A549 (cell line): Measurements from ENCODE around the gene SSBP2. TPM values are rescaled to one million over a fixed set of nuclear protein-coding genes. Genes with fewer than 3 reads are reported as not detected.

Experiments used
- ATAC-seq, 2 experiments: fragments of 200-7000 bp in 1 of 2; fragments of >200 bp in 1 of 2; cut with Nextera tagmentation in 1 of 2; cut with Tn5 transposase in 1 of 2; 3 replicates each; pipeline versions ENCODE4 v1.8.0 to v1.9.1; 2018 to 2020; ENCODE audit warnings: mild to moderate bottlenecking in 1 of 2, moderate library complexity in 1 of 2
- CTCF ChIA-PET: fragments of 300-600 bp; sonication (Branson Sonifier 250); formaldehyde crosslinking; extraction: SDS; loops from one replicate; lab custom pipeline; 2021; ENCODE audit warnings: antibody characterized with exemption, inconsistent platforms; lab: Yijun Ruan, JAX
- POLR2A ChIA-PET: fragments of 350-600 bp; formaldehyde crosslinking; extraction: SDS; loops from one replicate; lab custom pipeline; 2021; ENCODE audit warnings: antibody characterized with exemption, inconsistent platforms; lab: Yijun Ruan, JAX
- DNase-seq, 2 experiments: peaks; one replicate each; pipeline versions ENCODE4 v3.0.0 to v3.0.0-alpha.2; 2011 to 2016; ENCODE audit warnings: low read depth in 1 of 2, low spot score in 1 of 2
- FAIRE-seq: peaks from 2 replicates; lab custom pipeline; 2011; peaks lifted over from hg19 to GRCh38; lab: Jason Lieb, UNC
- H3K27ac ChIP-seq, 2 experiments: fragments of >200 bp; sonication (Bioruptor Twin); formaldehyde crosslinking; 3 replicates each; pipeline ENCODE4 v1.5.1; 2016 to 2017
- H3K4me1 ChIP-seq: fragments of >200 bp; sonication (Bioruptor Twin); formaldehyde crosslinking; 3 replicates; pipeline ENCODE4 v1.6.1; 2016
- H3K4me2 ChIP-seq: fragments of >200 bp; sonication (Bioruptor Twin); formaldehyde crosslinking; 3 replicates; pipeline ENCODE4 v1.6.1; 2016
- H3K4me3 ChIP-seq: fragments of >200 bp; sonication (Bioruptor Twin); formaldehyde crosslinking; 3 replicates; pipeline ENCODE4 v1.5.1; 2016
- H3K9me3 ChIP-seq: fragments of >200 bp; sonication (Bioruptor Twin); formaldehyde crosslinking; 3 replicates; pipeline ENCODE4 v1.6.1; 2016
- ATOH8 ChIP-seq: fragments of 250-450 bp; sonication (Bioruptor Pico); IDR thresholded peaks from 2 replicates; pipeline ENCODE4 v1.5.0; 2020; ENCODE audit warnings: low read depth, mild to moderate bottlenecking, moderate library complexity
- CEBPB ChIP-seq, 2 experiments: fragments of >200 bp in 1 of 2; sonication (Bioruptor Twin) in 1 of 2; formaldehyde crosslinking in 1 of 2; IDR thresholded peaks; 2 replicates each; pipeline ENCODE4 v1.6.1; 2012 to 2016
- CHD2 ChIP-seq: fragments of 150-350 bp; IDR thresholded peaks from 2 replicates; pipeline ENCODE4 v1.6.1; 2014; ENCODE audit warnings: low read length; ENCODE audit not compliant: partially characterized antibody
- CHD4 ChIP-seq: fragments of 200-600 bp; sonication (generic); IDR thresholded peaks from 2 replicates; pipeline ENCODE4 v1.6.1; 2016; ENCODE audit warnings: antibody characterized with exemption, mild to moderate bottlenecking, borderline replicate concordance
- E2F6 ChIP-seq: IDR thresholded peaks from 2 replicates; pipeline ENCODE4 v1.6.1; 2012; ENCODE audit warnings: low read depth, borderline replicate concordance
- EHF ChIP-seq: fragments of 250-450 bp; sonication (Bioruptor Pico); IDR thresholded peaks from 2 replicates; pipeline ENCODE4 v1.5.0; 2020; ENCODE audit warnings: mild to moderate bottlenecking
- EHMT2 ChIP-seq: fragments of 200-600 bp; sonication (generic); IDR thresholded peaks from 2 replicates; pipeline ENCODE4 v1.6.1; 2016; ENCODE audit warnings: antibody characterized with exemption, low read depth, mild to moderate bottlenecking, moderate library complexity
- ESRRA ChIP-seq: fragments of 150-350 bp; IDR thresholded peaks from 2 replicates; pipeline ENCODE4 v1.6.1; 2014; ENCODE audit warnings: mild to moderate bottlenecking, low read length, borderline replicate concordance
- FOSB ChIP-seq: fragments of 250-450 bp; sonication (Bioruptor Pico); IDR thresholded peaks from 2 replicates; pipeline ENCODE4 v1.5.0; 2020; ENCODE audit warnings: mild to moderate bottlenecking, moderate library complexity
- FOSL2 ChIP-seq, 2 experiments: fragments of 450-650 bp in 1 of 2; fragments of >200 bp in 1 of 2; sonication (Bioruptor Twin) in 1 of 2; formaldehyde crosslinking; IDR thresholded peaks; 2 replicates each; pipeline versions ENCODE4 v1.5.0 to v1.6.1; 2016 to 2020; ENCODE audit warnings: mild to moderate bottlenecking in 1 of 2, moderate library complexity in 1 of 2
- GATA3 ChIP-seq: IDR thresholded peaks from 2 replicates; pipeline ENCODE4 v1.6.1; 2012; ENCODE audit warnings: borderline replicate concordance
- HDAC2 ChIP-seq: fragments of 200-600 bp; sonication (generic); IDR thresholded peaks from 2 replicates; pipeline ENCODE4 v1.6.1; 2016
- HES2 ChIP-seq: fragments of >200 bp; sonication (Bioruptor Twin); formaldehyde crosslinking; IDR thresholded peaks from 2 replicates; pipeline ENCODE4 v1.6.1; 2016
- HEYL ChIP-seq: fragments of 250-450 bp; sonication (Bioruptor Pico); IDR thresholded peaks from 2 replicates; pipeline ENCODE4 v1.8.0; 2021; ENCODE audit warnings: mild to moderate bottlenecking, moderate library complexity
- HOXB13 ChIP-seq: fragments of 250-450 bp; sonication (Bioruptor Pico); IDR thresholded peaks from 2 replicates; pipeline ENCODE4 v1.5.0; 2020; ENCODE audit warnings: low read depth, mild to moderate bottlenecking, moderate library complexity
- HOXB5 ChIP-seq: fragments of 250-450 bp; sonication (Bioruptor Pico); IDR thresholded peaks from 2 replicates; pipeline ENCODE4 v1.5.0; 2020; ENCODE audit warnings: mild to moderate bottlenecking, moderate library complexity
- JUN ChIP-seq, 2 experiments: fragments of >200 bp; sonication (Bioruptor Twin); formaldehyde crosslinking; IDR thresholded peaks; 2 replicates in 1 of 2; 3 replicates in 1 of 2; pipeline ENCODE4 v1.6.1; 2016 to 2017
- JUNB ChIP-seq: fragments of >200 bp; sonication (Bioruptor Twin); formaldehyde crosslinking; IDR thresholded peaks from 2 replicates; pipeline ENCODE4 v1.6.1; 2016
- KDM5A ChIP-seq: fragments of 200-600 bp; sonication (generic); IDR thresholded peaks from 2 replicates; pipeline ENCODE4 v1.6.1; 2016; ENCODE audit warnings: antibody characterized with exemption, mild to moderate bottlenecking
- MAFK ChIP-seq: fragments of 450-650 bp; IDR thresholded peaks from 2 replicates; pipeline ENCODE4 v1.6.1; 2014; ENCODE audit not compliant: partially characterized antibody
- MAZ ChIP-seq: fragments of 150-350 bp; IDR thresholded peaks from 2 replicates; pipeline ENCODE4 v1.6.1; 2014; ENCODE audit warnings: antibody characterized with exemption, low read depth, low read length, borderline replicate concordance
- NFE2L2 ChIP-seq: fragments of 150-350 bp; conservative IDR thresholded peaks from 2 replicates; pipeline ENCODE4 v1.6.1; 2014; ENCODE audit warnings: low read length
- NPAS2 ChIP-seq: fragments of 250-450 bp; sonication (Bioruptor Pico); IDR thresholded peaks from 2 replicates; pipeline ENCODE4 v1.8.0; 2022; ENCODE audit warnings: mild to moderate bottlenecking, moderate library complexity, borderline replicate concordance
- NR3C1 ChIP-seq: fragments of >200 bp; sonication (Bioruptor Twin); formaldehyde crosslinking; IDR thresholded peaks from 3 replicates; pipeline ENCODE4 v1.6.1; 2017
- PHF8 ChIP-seq: fragments of 200-600 bp; sonication (generic); IDR thresholded peaks from 2 replicates; pipeline ENCODE4 v1.6.1; 2016; ENCODE audit warnings: low read depth, mild to moderate bottlenecking, antibody characterized with exemption, moderate library complexity, borderline replicate concordance
- POLR2A ChIP-seq: IDR thresholded peaks from 2 replicates; pipeline ENCODE4 v1.6.1; 2012; ENCODE audit warnings: mild to moderate bottlenecking, low read length
- RAD21 ChIP-seq, 2 experiments: fragments of >200 bp in 1 of 2; sonication (Bioruptor Twin) in 1 of 2; formaldehyde crosslinking in 1 of 2; IDR thresholded peaks in 1 of 2; conservative IDR thresholded peaks in 1 of 2; 2 replicates in 1 of 2; 3 replicates in 1 of 2; pipeline ENCODE4 v1.6.1; 2012 to 2018; ENCODE audit warnings: inconsistent platforms in 1 of 2
- RARB ChIP-seq: fragments of 250-450 bp; sonication (Bioruptor Pico); IDR thresholded peaks from 2 replicates; pipeline ENCODE4 v1.8.0; 2021; ENCODE audit warnings: mild to moderate bottlenecking, moderate library complexity
- SMC3 ChIP-seq: fragments of >200 bp; sonication (Bioruptor Twin); formaldehyde crosslinking; IDR thresholded peaks from 3 replicates; pipeline ENCODE4 v1.6.1; 2018; ENCODE audit warnings: inconsistent platforms
- SREBF2 ChIP-seq: fragments of 450-650 bp; IDR thresholded peaks from 2 replicates; pipeline ENCODE4 v1.6.1; 2014; ENCODE audit warnings: mild to moderate bottlenecking, moderate library complexity
- TFCP2L1 ChIP-seq: fragments of 250-450 bp; sonication (Bioruptor Pico); IDR thresholded peaks from 2 replicates; pipeline ENCODE4 v1.5.0; 2021; ENCODE audit warnings: mild to moderate bottlenecking
- TP53 ChIP-seq: fragments of 250-450 bp; sonication (Bioruptor Pico); IDR thresholded peaks from 2 replicates; pipeline ENCODE4 v1.5.0; 2021; ENCODE audit warnings: mild to moderate bottlenecking, moderate library complexity
- ZNF302 ChIP-seq: fragments of 250-450 bp; sonication (Bioruptor Pico); IDR thresholded peaks from 2 replicates; pipeline ENCODE4 v1.9.0; 2021; ENCODE audit warnings: inconsistent platforms, mild to moderate bottlenecking, moderate library complexity
- ZSCAN20 ChIP-seq: fragments of 250-450 bp; sonication (Bioruptor Pico); IDR thresholded peaks from 2 replicates; pipeline ENCODE4 v1.8.0; 2022; ENCODE audit warnings: mild to moderate bottlenecking, moderate library complexity
- WGBS: methylation state at CpG from one replicate; pipeline ENCODE4 v1.1.6; 2017; ENCODE audit errors: missing lambda C conversion rate; 5-methylcytosine and 5-hydroxymethylcytosine counted together
- polyA plus RNA-seq, 4 experiments: library from polyadenylated mRNA; depleted of rRNA in 3 of 4; stranded (reverse); fragments of >200 nt; fragmentation: RNase III in 1 of 4; extraction: RNeasy Plus Mini Kit Qiagen cat#74134 plus additional on column Dnase treatment in 1 of 4; gene quantifications; 2 replicates in 3 of 4; 3 replicates in 1 of 4; pipeline ENCODE4 v1.2.3, GENCODE V29; 2011 to 2017
- TF ChIP-seq, protein P1 (sequence below): fragments of 450-650 bp; IDR thresholded peaks from 2 replicates; pipeline ENCODE4 v1.6.1; 2014; ENCODE audit warnings: antibody characterized with exemption
- TF ChIP-seq, protein P2 (sequence below): fragments of >200 bp; sonication (Bioruptor Twin); formaldehyde crosslinking; IDR thresholded peaks from 3 replicates; pipeline ENCODE4 v1.5.1; 2016
- TF ChIP-seq, protein P3 (sequence below): fragments of 150-350 bp; IDR thresholded peaks from 2 replicates; pipeline ENCODE4 v1.6.1; 2014; ENCODE audit warnings: low read depth, mild to moderate bottlenecking, low read length
- TF ChIP-seq, protein P4 (sequence below): IDR thresholded peaks from 2 replicates; pipeline ENCODE4 v1.6.1; 2012

SSBP2 gene
- polyA plus RNA-seq, 2 of the 4 experiments (the other 2 are of a cell fraction): 4.5 to 14.2 TPM

GRCh38 chr5:81626524-81626923, 124.4 kb downstream of the SSBP2 start:
- ATAC-seq (peak; percentile 98 to 100), FAIRE-seq (peak; percentile 92), DNase-seq (peak; percentile 40 to 87)
- H3K4me2 ChIP-seq: peak overlapping the region; percentile 54
- H3K9me3 ChIP-seq: no peaks in the 10 kb centered on the region
- ChIA-PET POLR2A (no interaction called here), CTCF (interaction anchor here (1.3 kb wide), 1 partner anchor 116 kb away, joined by 3 read pairs; no protein-coding TSS in a partner anchor)
- H3K27ac ChIP-seq: peak overlapping the region; percentile 51 to 67
- WGBS: 7% methylated on average over 1 of the region's 1 CpG
- no peak overlapping the region for H3K4me3 ChIP-seq
- H3K4me1 ChIP-seq: peaks cover 25% of the 10 kb centered on the region
- TF ChIP-seq PHF8: no peak
- TF ChIP-seq EHMT2: no peak
- TF ChIP-seq POLR2A: no peak
- TF ChIP-seq ZSCAN20 (CRISPR knock-in tag): no peak
- TF ChIP-seq HOXB5 (CRISPR knock-in tag): no peak
- 0 out of 3 replicates have a peak, but pooled peaks have one; percentile 10 for TF ChIP-seq SMC3
- no peak for TF ChIP-seq KDM5A
- no peak for TF ChIP-seq TP53 (CRISPR knock-in tag)
- no peak for TF ChIP-seq FOSB (CRISPR knock-in tag)
- no peak for TF ChIP-seq CHD2
- TF ChIP-seq TFCP2L1 (CRISPR knock-in tag): no peak
- no peak for TF ChIP-seq CHD4
- no peak for TF ChIP-seq HOXB13 (CRISPR knock-in tag)
- TF ChIP-seq, protein P1, sequence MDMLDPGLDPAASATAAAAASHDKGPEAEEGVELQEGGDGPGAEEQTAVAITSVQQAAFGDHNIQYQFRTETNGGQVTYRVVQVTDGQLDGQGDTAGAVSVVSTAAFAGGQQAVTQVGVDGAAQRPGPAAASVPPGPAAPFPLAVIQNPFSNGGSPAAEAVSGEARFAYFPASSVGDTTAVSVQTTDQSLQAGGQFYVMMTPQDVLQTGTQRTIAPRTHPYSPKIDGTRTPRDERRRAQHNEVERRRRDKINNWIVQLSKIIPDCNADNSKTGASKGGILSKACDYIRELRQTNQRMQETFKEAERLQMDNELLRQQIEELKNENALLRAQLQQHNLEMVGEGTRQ: no peak
- TF ChIP-seq GATA3: peak; percentile 26; the same call in 1 of the 2 replicates
- TF ChIP-seq, protein P2, sequence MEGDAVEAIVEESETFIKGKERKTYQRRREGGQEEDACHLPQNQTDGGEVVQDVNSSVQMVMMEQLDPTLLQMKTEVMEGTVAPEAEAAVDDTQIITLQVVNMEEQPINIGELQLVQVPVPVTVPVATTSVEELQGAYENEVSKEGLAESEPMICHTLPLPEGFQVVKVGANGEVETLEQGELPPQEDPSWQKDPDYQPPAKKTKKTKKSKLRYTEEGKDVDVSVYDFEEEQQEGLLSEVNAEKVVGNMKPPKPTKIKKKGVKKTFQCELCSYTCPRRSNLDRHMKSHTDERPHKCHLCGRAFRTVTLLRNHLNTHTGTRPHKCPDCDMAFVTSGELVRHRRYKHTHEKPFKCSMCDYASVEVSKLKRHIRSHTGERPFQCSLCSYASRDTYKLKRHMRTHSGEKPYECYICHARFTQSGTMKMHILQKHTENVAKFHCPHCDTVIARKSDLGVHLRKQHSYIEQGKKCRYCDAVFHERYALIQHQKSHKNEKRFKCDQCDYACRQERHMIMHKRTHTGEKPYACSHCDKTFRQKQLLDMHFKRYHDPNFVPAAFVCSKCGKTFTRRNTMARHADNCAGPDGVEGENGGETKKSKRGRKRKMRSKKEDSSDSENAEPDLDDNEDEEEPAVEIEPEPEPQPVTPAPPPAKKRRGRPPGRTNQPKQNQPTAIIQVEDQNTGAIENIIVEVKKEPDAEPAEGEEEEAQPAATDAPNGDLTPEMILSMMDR: no peak
- no peak for TF ChIP-seq RARB
- no peak for TF ChIP-seq RAD21 (conservative IDR thresholded peaks at IDR 0.05 in 1 of 2, IDR thresholded peaks at IDR 0.05 in 1 of 2)
- TF ChIP-seq JUNB: peak; percentile 39
- TF ChIP-seq EHF (CRISPR knock-in tag): no peak
- TF ChIP-seq, protein P3, sequence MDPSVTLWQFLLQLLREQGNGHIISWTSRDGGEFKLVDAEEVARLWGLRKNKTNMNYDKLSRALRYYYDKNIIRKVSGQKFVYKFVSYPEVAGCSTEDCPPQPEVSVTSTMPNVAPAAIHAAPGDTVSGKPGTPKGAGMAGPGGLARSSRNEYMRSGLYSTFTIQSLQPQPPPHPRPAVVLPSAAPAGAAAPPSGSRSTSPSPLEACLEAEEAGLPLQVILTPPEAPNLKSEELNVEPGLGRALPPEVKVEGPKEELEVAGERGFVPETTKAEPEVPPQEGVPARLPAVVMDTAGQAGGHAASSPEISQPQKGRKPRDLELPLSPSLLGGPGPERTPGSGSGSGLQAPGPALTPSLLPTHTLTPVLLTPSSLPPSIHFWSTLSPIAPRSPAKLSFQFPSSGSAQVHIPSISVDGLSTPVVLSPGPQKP: no peak
- no peak for TF ChIP-seq ZNF302 (CRISPR knock-in tag)
- TF ChIP-seq FOSL2 (IDR thresholded peaks at IDR 0.05): no peak
- TF ChIP-seq FOSL2 (CRISPR knock-in tag; IDR thresholded peaks at IDR 0.05): peak; percentile 80
- TF ChIP-seq ATOH8 (CRISPR knock-in tag): 0 out of 2 replicates have a peak, but pooled peaks have one; percentile 30
- no peak for TF ChIP-seq NFE2L2
- no peak for TF ChIP-seq SREBF2
- TF ChIP-seq HDAC2: no peak
- 0 out of 5 replicates have a peak, but pooled peaks of 1 of the 2 experiments have one; percentile 35 for TF ChIP-seq JUN (IDR thresholded peaks at IDR 0.05)
- TF ChIP-seq NPAS2 (CRISPR knock-in tag): no peak
- TF ChIP-seq, protein P4, sequence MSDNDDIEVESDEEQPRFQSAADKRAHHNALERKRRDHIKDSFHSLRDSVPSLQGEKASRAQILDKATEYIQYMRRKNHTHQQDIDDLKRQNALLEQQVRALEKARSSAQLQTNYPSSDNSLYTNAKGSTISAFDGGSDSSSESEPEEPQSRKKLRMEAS: 0 out of 2 replicates have a peak, but pooled peaks have one; percentile 39
- no peak for TF ChIP-seq MAZ
- TF ChIP-seq MAFK: no peak
- TF ChIP-seq NR3C1: no peak
- no peak; a peak in 1 of 4 replicates for TF ChIP-seq CEBPB (IDR thresholded peaks at IDR 0.05)
- no peak for TF ChIP-seq E2F6
- no peak for TF ChIP-seq ESRRA
- TF ChIP-seq HES2: no peak
- no peak for TF ChIP-seq HEYL (CRISPR knock-in tag)
